NT2/D1 (cell line): ENCODE results near the gene NPLOC4.

Experiments
- YY1 ChIP-seq: IDR thresholded peaks from 2 replicates; pipeline ENCODE4 v1.6.1; 2011; ENCODE audit not compliant: insufficient read length, insufficient read depth
- ZNF274 ChIP-seq: IDR thresholded peaks from 2 replicates; pipeline ENCODE4 v1.6.1; 2011; ENCODE audit warnings: mild to moderate bottlenecking, low read depth, low read length

DNA sequence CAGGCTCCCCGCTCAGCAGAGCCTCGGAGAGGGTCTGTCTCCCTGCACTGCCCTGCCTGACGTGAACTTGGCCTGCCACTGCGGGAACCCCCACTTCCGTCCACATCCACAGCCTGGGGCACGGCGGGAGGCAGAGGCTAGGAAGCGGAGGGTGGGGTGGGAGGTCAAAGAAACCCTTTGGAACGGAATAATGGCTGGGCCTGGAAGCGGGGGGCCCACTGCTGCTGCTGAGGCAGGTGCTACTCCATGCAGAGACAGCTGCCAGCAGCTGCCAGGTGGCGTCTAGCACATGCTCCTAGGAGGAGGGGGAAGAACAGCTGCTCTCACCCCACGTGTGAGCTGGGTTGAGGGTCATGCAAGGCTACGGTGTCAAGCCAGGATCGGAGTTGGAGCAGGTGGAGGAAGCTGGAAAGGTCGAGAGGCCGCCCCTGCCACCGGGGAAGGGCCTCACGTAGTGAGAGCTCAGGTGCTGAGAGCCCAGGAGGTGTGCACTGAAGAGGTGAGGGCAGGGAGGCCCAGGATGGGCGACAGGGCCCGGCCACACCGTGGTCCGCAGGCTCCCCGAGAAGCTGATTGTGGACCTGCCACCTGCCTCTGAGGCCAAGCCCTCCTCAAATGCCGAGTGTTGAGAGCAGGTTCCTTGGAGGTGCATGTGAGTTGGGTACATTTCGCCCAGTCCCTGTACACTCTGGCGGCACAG lies 98.9 kb downstream of the NPLOC4 start:
- TF ChIP-seq ZNF274 (no peak), YY1 (no peak)
